Cardiac muscle cell (in vitro differentiated cells and primary cell): Measurements from ENCODE around the gene ITM2C. TPM values are rescaled to one million over a fixed set of nuclear protein-coding genes. Genes with fewer than 3 reads are reported as not detected.
A peak's percentile ranks its signal among the peaks of the same experiment; 100 is the strongest.

ENCODE experiments used
- DNase-seq, 2 donors: peaks; one replicate each; pipeline versions ENCODE4 v3.0.0 to v3.0.0-alpha.2; 2010 to 2017; ENCODE audit warnings: low read depth in 1 of 2, low spot score in 1 of 2
- H3K27ac ChIP-seq: fragments of 200-600 bp; sonication (generic); 2 replicates; pipeline ENCODE4 v1.5.1; 2016
- H3K27me3 ChIP-seq: fragments of 200-600 bp; sonication (generic); 2 replicates; pipeline ENCODE4 v1.6.0; 2016; ENCODE audit warnings: control low read depth
- H3K36me3 ChIP-seq: fragments of 200-600 bp; sonication (generic); 2 replicates; pipeline ENCODE4 v1.5.1; 2016; ENCODE audit warnings: control low read depth
- H3K4me1 ChIP-seq: fragments of 200-600 bp; sonication (generic); 2 replicates; pipeline ENCODE4 v1.8.1; 2017; ENCODE audit warnings: low read depth, mild to moderate bottlenecking, mixed run types
- H3K4me3 ChIP-seq: fragments of 200-600 bp; sonication (generic); 2 replicates; pipeline ENCODE4 v1.5.1; 2016; ENCODE audit warnings: mild to moderate bottlenecking
- H3K9me3 ChIP-seq: fragments of 200-600 bp; sonication (generic); 2 replicates; pipeline ENCODE4 v1.5.1; 2017; ENCODE audit warnings: low read depth, mild to moderate bottlenecking, control low read depth
- CTCF ChIP-seq: IDR thresholded peaks from 2 replicates; pipeline ENCODE4 v1.5.1; 2012; ENCODE audit warnings: low read depth, mild to moderate bottlenecking, low read length
- polyA plus RNA-seq: library from polyadenylated mRNA; unstranded; fragments of >200 nt; fragmentation: Nextera tagmentation; extraction: Ambion mirVana; gene quantifications from 2 replicates; pipeline ENCODE4 v1.2.1, GENCODE V29; 2016
- total RNA-seq: library from RNA; depleted of rRNA; stranded (reverse); fragments of >200 nt; gene quantifications from 2 replicates; pipeline ENCODE4 v1.2.3, GENCODE V29; 2016

ITM2C gene
- total and polyA plus RNA-seq, 2 experiments from 2014 or later = 411 to 484 TPM

GRCh38 chr2:230921806-230922595 lies 57.3 kb downstream of the ITM2C start:
- H3K9me3 ChIP-seq = no peaks in the 10 kb centered on the region
- no peaks in the 10 kb centered on the region for H3K36me3 ChIP-seq
- TF ChIP-seq CTCF = no peak
- no peak for DNase-seq
- no peaks in the 10 kb centered on the region for H3K4me1 ChIP-seq
- H3K27me3 ChIP-seq = no peaks in the 10 kb centered on the region
- H3K4me3 ChIP-seq = no peak overlapping the region
- no peak overlapping the region for H3K27ac ChIP-seq

DNA sequence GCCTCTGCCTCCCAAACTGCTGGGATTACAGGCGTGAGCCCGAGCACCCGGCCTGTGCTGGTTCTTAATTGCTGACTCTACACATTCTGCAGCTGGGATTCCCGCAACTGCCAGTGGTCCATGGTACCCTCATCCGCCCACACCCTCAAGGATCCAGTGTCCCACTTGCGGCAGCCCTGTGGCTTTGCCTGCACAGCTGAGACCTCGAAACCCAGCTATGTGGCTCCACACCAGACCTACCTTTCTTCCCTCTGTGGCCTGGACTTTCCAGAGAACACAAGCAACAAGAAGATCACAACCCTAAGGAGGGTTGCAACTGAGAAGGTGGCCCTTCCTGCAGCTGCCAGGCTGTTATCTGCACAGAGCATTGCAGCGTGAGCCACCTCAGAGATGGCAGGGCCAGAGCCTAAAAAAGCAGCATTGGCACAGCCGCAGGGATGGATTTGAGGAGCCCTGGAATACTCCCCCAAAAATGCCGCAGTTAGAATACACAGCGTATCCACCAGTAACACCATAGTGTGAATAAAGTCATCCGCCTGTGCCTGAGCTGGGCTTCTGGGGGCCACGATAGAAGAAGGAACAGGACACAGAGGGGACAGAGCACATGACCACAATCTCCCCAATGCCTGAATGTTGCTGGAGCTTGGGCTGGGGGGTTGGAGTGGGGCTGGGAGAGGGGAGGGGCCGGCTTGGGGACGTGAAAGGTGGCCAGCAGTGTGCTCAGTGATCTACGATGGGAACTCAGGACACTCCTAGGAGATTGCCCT lies 58.4 kb downstream of the ITM2C start:
- H3K27me3 ChIP-seq = no peaks in the 10 kb centered on the region
- H3K4me3 ChIP-seq = no peak overlapping the region
- TF ChIP-seq CTCF = no peak
- H3K4me1 ChIP-seq = no peaks in the 10 kb centered on the region
- no peak overlapping the region for H3K27ac ChIP-seq
- H3K9me3 ChIP-seq = no peaks in the 10 kb centered on the region
- H3K36me3 ChIP-seq = no peaks in the 10 kb centered on the region
- no peak for DNase-seq

- no peaks in the 10 kb centered on the region for H3K27me3 ChIP-seq
- no peaks in the 10 kb centered on the region for H3K9me3 ChIP-seq
- H3K4me3 ChIP-seq = no peak overlapping the region
- no peak overlapping the region for H3K27ac ChIP-seq
- no peaks in the 10 kb centered on the region for H3K36me3 ChIP-seq
- no peak for DNase-seq
- no peak for TF ChIP-seq CTCF
- H3K4me1 ChIP-seq = no peaks in the 10 kb centered on the region
Observed at GRCh38 chr2:230924092-230924469, 59.3 kb downstream of the ITM2C start.

GRCh38 chr2:230924470-230925341 lies 60.0 kb downstream of the ITM2C start, which contains the start of gene GPR55:
TSS of gene GPR55 (minus strand) at chr2:230925242. CDS start at chr2:230910962, 14,280 bp downstream.
- no peak within 1 kb of the TSS for H3K4me3 ChIP-seq
- H3K9me3 ChIP-seq = no peaks in the 10 kb centered on the region
- no peak for DNase-seq
- no peaks in the 10 kb centered on the region for H3K4me1 ChIP-seq
- no peaks in the 10 kb centered on the region for H3K27me3 ChIP-seq
- H3K36me3 ChIP-seq = no peaks in the 10 kb centered on the region
- peak; percentile 13 for TF ChIP-seq CTCF
- H3K27ac ChIP-seq = no peak within 1 kb of the TSS

GRCh38 chr2:230925443-230925878 lies 60.7 kb downstream of the ITM2C start:
- H3K27ac ChIP-seq = no peak overlapping the region
- no peaks in the 10 kb centered on the region for H3K36me3 ChIP-seq
- no peak overlapping the region for H3K4me3 ChIP-seq
- H3K27me3 ChIP-seq = no peaks in the 10 kb centered on the region
- no peak for TF ChIP-seq CTCF
- DNase-seq = no peak
- no peaks in the 10 kb centered on the region for H3K4me1 ChIP-seq
- H3K9me3 ChIP-seq = no peaks in the 10 kb centered on the region
